Activated T-helper 1 cell treated with Interleukin-2 at 50 U/mL for 16 hours (primary cell): ENCODE results near the gene AGO1.
"Not testable (repeated sequence)": the region's sequence is repeated elsewhere in the genome, so short reads cannot be mapped to it uniquely, and the experiment has no call there.

Source experiments
- DNase-seq: peaks from one replicate; pipeline ENCODE4 v3.0.0-alpha.2; 2020; ENCODE audit warnings: low read depth

AGO1 gene

DNA sequence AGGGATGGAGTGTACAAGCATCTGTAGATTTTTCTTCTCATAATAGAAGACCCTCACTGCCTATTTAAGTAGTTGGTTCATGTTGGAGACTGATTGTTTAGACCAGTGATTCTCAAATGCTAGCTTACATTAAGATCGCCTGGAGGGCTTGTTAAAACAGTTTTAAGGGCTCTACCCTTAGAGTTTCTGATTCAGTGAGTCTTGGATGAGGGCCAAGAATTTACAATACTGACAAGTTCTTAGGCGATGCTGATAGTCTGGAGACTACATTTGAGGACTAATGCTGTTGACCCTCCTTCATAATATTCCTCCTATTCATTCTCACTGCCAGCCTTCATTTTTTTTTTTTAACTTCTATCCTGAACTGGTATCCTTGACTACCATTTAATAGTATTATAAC, 32.7 kb downstream of the AGO1 start:
- DNase-seq = no peak

DNA sequence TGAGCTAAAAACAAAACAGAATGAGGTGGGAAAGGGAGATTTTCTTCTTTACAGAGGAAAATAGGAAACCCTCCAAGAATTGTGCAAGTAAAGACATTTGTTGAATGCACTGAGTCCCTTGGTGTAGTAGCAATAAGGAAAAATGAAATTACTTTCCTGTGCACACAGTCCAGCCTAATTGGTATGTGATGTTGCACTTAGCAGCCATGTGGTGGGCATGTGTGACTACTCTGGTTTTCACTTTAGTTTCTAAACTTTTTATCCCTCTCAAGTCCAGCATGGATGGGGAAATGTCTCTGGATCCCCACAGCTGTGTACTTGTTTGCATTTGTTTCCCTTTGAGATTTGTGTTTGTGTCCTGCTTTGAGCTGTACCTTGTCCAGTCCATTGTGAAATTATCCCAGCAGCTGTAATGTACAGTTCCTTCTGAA, 40.8 kb downstream of the AGO1 start:
- no peak for DNase-seq

DNA sequence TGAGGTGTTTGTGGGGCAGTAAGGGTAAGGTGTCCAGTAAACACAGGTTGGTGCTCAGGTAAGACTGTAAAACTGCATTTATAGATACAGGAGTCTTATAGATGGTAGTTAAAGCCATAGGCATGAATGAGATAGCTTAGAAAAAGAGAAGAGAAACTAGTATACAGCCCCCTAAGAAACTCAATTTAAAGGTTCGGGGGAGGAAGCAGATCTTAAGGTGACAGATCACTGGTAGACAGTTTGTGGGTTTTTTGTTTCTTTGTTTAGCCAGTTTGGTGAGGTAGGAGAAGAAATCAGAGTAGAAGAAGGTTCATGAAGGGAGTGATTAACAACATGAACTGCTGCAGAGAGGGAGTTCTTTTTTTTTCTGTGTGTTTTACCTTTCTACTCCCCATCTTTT, 41.8 kb downstream of the AGO1 start:
- DNase-seq = no peak

DNA sequence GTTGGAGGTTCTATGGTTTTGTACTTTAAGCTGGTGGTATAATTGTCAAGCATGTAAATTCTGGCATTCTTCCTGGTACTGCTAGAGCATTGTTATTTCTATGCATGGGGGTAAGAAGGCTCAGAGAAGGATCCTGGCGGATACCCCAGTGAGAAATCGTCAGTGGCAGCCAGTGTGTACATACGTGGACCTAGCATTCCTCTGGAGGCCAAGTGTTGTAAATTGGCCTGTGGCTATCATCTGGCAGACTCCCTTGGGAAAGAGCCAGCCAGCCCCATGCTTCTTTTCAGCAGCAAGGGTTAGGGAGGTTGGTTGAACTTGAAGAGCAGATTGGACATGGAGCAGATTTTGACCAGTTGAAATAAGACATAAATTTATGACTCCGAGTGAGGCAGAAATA, 42.7 kb downstream of the AGO1 start:
- no peak for DNase-seq

DNA sequence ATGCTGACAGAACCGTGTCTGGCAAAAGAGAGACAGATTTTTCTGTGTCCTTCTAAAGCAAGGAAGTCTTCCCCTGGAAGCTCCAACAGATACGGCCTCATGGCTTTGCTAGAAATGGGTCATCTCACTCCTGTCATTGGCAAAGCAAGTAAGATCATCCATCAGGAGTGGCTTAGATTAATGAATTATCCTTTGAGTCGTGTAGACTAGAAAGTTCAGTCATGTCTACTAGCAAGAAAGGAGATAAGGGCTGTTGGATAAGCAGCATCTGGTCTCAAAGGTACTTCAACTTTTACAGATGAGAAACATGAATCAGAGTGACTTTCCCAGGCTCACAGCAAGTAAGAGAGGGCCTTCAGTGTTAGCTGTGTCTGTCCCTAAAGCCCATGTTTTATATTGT, 44.5 kb downstream of the AGO1 start:
- no peak for DNase-seq

DNA sequence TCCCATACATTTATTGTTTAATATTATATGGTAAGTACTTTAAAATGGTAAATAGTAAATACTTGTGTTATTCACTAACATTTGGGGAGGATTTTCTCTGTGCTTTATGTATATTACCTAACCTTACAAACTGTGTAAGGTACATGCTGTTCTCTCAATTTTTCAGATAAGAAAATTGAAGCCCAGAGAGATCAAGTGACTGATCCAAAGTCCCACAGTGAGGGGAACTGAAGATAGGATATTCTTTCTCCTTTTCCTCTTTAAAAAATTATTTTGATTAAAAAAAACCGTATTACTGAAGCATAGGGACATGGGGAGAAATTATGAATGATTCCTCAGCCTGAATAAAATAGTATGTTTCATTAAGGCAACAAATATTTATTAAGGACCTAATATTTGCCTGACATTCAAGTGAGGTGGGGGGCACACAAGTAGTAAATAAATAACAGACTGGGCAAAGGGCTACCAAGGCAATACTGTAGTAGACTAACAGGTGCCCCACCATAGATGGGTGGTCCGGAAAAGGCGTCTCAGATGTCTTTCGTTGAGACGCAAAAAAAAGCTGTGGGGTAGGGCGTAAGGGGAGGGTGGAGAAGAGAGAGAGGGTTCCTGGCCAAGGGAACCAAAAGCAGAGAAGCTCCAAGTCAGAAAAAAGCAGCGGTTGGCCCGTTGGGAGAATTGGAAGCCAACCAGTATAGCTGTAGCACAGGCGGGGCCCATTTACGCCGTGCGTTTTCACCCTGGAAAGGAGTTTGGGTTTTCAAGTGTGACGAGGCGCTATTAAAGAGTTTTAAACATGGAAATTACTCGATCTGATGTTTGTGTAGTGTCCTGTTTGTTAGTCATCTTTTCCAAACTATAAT, 47.0 kb downstream of the AGO1 start:
- peak; percentile 7 for DNase-seq

DNA sequence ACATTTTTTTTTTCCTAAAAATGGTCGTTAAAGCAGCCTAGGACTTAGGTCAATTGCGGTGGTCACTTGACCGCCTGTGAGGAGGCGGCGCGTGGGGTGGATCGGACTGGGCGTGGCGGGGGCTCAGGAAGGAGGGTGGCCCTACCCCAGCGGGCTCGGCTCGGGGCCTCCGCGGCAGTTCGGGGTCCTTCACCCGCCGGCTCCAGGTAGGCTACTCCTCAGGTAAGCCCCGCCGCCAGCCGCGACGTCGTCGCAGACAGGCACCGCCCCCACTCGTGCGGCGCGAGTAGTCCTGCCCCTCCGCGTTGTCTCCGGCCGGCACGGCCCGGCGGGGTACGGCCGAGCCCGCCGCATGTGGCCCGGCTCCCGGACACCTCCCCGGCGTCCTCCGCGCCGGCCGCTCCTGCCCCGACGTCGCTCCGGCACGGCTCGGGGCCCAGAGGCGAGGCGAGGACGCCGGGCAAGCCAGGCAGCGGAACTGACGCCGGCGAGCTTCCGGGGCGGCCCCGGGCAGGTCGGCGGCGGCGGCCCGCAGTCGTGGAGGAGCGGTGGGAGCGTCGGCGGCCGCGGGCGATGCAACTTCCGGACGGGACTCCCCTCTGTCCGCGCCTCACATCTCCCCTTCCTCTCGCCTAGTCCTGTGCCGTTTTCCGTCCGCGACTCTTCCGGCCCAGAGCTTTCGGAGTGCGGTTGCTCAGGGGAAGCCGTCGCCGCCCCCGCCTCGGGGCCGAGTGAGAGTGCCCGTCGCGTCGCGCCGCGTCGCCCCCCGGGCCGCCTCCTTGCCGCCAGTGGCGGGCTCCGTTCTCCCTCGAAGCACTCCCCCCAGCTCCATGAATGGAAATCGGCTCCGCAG, 47.8 kb downstream of the AGO1 start, which contains the start of gene AGO3:
Gene AGO3, plus strand, starts transcription at position 513 of the 853 bp plus-strand sequence. Its CDS starts 322 bp downstream, at position 835.
- peak; percentile 80 for DNase-seq

DNA sequence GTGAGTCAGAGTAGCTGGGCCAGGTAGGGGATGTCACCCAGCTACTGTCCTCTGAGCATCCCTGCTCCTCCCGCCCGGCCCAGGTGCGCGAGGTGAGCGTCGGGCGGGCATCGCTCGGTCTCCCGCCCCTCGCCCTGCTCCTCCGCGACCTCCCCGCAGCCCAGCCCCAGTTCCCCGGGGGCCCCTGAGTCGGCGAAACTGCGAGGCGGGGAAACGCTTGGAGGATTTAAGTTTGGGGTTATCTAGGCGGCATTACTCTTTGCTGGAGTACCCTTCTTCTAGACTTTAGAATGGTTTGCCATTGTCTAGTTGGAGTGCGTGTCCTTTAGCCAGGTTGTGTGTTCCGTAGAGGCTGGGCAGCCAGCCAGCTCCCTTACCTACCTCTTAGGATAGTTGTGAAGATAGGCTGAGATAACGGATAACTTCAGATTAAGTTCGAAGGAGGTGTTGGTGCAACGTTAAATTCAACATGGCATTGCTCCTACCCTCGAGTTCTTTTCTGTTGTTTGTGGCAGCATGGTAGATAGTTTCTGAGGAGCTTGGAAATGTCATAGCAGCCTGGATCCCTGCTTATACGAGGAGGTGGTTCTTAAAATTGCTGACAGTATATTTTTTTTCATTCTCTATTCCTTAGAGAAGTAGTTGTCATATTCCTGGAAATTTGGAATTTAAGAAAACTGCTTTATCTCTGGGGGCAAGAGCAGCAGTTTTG, 48.6 kb downstream of the AGO1 start:
- no peak for DNase-seq

DNA sequence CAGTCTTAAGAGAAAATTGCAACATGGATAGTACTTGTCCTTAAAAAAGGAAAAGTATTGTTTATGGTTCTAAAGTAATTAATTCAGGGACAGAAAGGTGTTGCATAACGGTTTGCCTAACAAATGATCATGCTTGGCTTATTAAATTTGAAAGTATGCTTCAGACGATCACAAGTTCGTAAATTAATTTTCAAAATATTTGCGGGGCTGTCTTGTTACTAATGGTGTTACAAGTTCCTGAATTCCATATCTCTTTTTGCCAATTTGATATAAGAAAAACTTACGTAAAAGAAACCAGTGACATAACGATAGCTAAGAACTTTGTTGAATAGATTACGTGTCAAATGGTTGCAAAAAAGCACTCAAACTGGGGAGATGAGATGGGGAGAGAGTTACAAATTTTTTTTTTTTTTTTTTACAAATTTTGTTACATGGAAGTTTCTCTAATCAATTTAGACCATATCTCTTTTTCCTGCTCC, 49.2 kb downstream of the AGO1 start:
- no peak for DNase-seq

DNA sequence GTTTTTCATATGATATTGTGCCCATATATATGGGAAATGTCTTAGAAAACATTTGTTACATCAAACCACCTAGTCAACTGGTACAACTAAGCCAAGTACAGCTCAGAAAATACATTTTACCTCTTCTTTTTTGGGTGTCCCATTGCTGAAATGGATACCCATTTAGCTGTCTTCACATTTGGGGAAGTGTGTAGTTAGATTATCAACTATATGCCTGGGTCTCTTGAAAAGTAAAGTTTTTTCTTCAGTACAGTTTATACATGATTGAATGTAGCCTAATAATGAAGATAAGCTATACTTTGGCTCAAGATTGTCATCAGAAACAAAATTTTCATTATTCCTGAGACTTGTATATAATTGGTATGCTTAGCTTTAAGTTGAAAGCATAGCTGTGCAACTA, 49.9 kb downstream of the AGO1 start:
- no peak for DNase-seq

DNA sequence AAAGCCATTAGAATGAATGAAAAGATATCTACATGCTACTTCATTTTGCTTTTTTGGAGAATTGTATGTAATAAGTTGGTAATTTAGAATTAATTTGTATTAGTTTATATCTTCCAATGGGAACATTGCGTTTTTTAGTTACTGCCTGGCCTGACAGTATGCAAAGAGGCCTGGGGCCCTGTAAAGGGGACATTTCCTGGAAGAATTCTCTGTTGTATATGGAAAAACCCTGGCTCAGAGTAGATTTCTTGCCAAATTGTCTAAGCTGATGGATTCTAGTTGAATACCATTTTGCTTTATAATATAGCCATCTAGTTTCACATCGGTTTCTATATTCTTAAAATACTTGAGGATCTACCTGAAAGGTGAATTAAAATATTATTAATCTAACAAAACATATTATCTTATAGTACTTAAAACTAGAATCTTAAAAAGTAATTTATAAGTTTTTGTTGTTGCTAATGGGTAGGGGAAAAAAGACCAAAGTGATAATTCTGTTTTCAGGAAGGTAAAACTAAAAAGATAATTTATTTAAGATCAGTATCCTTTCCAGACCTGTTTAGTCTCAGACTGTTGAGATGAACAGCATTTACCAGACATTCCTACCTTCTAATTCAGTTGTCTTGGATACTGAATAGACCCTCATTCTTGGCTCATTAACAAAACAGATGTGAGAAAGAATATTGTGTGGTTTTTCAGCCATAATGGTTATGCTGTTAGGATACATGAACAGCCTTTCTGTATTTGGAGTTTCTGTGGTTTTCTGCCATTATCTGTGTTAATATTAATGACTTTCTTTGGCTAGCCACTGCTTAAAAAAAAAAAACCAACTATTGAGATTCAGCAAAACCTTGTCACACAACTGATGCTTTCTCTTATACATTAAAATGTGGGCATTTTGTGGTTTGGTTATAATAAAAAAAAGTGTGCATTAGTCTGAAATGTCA, 52.7 kb downstream of the AGO1 start:
- DNase-seq = no peak

DNA sequence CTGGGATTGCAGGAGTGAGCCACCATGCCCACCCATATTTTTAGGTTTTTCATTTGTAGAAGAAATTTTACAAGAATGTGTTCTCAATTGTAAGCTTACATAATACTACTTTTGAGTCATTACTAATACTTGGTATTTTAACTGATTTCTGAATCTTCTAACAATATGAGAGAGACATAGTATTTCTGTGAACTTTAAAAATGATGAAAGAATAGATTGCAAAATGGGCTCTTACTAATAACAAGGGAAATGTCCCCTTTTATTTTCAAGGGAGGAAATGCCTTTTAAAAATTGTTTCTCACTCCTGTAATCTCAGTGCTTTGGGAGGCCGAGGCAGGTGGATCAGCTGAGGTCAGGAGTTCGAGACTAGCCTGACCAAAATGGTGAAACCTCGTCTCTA, 53.8 kb downstream of the AGO1 start:
- no peak for DNase-seq

DNA sequence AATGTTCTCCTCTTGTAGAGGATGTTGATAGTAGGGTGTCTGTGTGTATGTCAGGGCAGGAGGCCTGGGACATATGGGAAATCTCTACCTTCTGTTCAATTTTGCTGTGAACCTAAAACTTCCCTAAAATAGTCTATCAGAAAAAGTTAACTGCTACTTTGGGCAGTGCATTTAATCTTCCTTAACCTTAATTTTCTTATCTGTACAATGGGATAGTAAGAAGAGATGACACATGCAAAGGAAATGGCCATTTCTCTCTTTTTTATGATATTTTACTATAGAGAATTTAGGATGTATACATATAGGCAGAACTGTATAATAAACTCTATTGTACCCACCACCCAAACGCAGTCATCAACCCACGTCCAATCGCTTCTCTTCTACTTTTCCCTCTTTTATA, 56.5 kb downstream of the AGO1 start:
- no peak for DNase-seq

DNA sequence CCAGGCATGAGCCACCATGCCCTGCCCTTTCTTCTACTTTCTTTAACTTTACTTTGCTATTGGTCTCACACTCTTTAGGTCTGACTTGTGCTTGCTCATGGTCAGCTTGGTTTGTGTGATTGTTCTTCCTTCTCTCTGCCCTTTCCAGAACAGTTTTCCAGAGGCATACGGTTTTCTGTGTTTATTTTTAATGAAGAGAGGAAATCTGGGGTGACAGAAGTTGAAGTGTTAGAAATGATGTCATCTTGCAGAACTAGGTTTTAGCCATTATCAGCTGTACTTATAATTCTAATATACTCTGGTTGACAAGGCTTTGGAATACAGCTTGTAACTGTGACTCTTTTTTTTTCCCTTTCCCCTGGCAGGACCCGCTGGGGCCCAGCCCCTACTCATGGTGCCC, 62.3 kb downstream of the AGO1 start:
- DNase-seq = no peak

DNA sequence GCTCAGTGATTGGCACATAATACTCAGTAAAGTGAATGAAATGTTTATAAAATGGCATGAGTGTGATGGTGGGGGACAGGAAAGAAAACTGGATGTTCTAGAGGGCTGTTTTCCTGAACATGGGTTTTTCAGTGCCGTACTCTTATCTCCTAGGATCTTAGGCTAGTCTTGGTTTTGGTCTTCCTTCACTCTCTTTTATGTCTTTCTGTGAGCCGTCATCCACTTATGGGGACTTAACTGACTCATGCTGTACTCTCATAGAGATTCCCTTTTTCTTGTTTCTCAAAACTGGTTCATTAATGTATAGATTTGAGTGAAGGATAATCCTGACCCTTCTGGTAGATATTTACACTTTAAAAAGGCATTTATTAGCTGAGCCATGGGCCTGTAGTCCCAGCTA, 64.5 kb downstream of the AGO1 start:
- no peak for DNase-seq

DNA sequence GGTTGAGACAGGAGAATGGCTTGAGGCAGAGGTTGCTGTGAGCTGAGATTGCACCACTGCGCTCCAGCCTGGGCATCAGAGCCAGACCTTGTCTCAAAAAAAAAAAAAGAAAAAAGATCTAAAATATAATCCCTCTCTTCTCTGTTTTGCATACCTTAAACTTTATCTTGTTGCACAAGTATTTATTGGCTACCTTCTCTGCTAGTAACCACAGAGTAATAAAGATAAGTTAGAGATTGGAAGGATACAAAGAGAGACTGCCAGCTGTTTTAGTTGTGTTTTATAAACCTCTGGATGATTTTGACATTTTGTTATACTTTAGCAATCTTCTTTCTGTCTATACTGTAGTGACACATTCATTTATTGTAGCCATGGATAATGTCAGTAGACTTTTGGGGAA, 75.5 kb downstream of the AGO1 start:
- DNase-seq = no peak

DNA sequence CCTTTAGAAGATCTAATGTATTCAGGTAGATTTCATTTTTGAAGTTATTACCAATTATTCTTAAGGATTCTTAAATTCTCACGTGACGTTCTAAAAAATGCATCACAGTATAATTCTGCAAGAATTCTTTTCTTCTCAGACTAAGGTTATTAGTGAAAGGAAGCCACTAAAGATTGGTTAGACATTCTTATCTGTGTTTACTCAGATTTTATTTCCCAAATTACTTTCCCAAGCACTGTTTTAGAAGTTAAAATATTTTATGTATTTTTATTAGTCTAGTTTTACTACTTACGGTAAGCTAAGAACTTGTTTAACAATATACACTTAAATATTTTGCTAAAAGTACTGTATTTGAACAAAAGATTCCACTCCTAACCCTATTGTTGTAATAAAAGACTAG, 76.3 kb downstream of the AGO1 start:
- DNase-seq = no peak

DNA sequence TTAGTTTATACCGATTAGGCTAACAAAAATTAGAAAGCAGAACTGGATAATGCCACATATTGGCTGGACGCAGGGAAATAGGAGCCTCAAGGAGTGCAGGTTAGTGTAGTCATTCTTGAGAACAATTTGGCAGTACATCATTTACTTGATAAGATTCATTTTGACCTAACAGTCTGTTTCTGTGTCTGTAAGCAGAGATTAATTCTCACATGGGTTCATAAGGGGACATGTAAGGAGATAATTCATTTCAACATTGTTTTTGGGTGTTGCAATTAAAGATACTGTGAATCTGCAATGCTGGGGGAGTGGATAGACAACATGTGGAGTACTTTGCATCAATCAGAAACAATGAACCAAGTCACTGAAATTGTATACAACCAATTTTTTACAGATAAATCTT, 79.9 kb downstream of the AGO1 start:
- no peak for DNase-seq

DNA sequence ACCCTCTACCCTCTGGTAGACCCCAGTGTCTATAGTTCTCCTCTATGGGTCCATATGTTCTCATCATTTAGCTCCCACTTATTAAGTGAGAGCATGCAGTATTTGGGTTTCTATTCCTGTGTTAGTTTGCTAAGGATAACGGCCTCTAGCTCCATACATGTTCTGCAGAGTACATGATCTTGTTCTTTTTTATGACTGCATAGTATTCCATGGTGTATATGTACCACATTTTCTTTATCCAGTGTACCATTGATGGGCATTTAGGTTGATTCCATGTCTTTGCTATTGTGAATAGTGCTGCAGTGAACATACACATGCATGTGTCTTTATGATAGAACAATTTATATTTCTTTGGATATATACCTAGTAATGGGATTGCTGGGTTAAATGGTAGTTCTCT, 81.3 kb downstream of the AGO1 start:
- not testable (repeated sequence) for DNase-seq

DNA sequence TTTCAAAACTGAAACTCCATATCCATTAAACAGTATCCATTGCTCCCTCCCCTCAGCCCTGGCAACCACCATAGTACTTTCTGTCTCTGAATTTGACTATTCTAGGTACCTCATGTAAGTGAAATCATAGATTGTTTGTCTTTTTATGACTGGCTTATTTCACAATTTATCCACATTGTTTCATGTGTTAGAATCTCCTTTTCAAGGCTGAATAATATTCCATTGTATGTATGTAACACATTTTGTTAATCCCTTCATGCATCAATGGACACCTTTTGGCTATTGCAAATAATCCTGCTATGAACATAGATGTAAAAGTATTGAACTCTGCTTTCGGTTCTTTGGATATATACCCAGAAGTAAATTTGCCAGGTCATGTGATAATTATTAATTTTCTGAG, 85.4 kb downstream of the AGO1 start:
- DNase-seq = no peak

DNA sequence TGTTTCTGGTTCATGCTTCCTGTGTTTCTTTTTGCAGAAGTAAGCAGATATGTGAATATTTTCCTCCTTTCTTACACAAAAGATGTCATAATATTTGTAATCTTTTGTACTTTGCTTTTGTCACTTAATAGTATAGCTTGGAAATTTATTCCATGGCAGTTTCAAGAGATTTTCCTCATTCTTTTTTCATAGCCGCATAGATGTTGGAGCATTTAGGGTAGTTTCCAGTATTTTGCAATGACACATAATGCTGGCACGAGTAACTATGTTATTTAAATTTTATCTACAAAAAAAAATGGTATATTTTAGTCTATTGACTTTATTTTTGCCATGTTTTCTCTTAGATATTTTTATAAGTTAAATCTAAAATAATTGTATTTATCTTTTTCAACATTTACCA, 88.6 kb downstream of the AGO1 start:
- no peak for DNase-seq
